Measurements from ENCODE around the gene MBTPS1.

DNA sequence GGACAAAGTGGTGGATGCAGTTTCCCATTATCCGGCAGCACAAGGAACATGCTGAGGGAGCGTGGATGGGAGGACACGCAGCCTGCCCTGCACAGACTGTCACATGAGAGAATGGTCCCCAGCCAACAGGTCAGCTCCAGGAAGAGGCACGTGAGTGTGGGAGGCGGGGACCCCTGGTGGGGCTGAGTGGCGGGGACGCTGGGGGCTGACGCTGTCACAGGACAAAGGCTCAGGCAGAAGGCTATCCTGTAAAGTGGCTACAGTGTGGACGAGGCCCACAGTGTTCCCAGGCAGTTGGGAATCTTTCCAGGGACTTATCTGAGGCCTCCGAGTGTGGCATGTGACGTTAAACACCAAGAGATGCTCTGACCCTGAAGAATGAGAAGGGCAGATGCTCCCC, 30.4 kb downstream of the MBTPS1 start:
- TF ChIP-seq, protein P1, sequence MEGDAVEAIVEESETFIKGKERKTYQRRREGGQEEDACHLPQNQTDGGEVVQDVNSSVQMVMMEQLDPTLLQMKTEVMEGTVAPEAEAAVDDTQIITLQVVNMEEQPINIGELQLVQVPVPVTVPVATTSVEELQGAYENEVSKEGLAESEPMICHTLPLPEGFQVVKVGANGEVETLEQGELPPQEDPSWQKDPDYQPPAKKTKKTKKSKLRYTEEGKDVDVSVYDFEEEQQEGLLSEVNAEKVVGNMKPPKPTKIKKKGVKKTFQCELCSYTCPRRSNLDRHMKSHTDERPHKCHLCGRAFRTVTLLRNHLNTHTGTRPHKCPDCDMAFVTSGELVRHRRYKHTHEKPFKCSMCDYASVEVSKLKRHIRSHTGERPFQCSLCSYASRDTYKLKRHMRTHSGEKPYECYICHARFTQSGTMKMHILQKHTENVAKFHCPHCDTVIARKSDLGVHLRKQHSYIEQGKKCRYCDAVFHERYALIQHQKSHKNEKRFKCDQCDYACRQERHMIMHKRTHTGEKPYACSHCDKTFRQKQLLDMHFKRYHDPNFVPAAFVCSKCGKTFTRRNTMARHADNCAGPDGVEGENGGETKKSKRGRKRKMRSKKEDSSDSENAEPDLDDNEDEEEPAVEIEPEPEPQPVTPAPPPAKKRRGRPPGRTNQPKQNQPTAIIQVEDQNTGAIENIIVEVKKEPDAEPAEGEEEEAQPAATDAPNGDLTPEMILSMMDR (IDR thresholded peaks at IDR 0.05; ENCODE audit: low read depth, low read length), result no peak
- TF ChIP-seq EZH2phosphoT487 (IDR thresholded peaks at IDR 0.05; ENCODE audit: low read depth), result no peak
